ENCODE measurements around the gene ZDHHC11. TPM values are rescaled to one million over a fixed set of nuclear protein-coding genes. Genes with fewer than 3 reads are reported as not detected.
"Not testable (repeated sequence)": the region's sequence is repeated elsewhere in the genome, so short reads cannot be mapped to it uniquely, and the experiment has no call there.

The ZDHHC11 gene
- total RNA-seq, 1 experiment from 2014 or later = 26.0 TPM

GRCh38 chr5:775961-776861, 74.6 kb downstream of the ZDHHC11 start:
- H3K27ac ChIP-seq (ENCODE audit: low read length) = no peak overlapping the region
- no peaks in the 10 kb centered on the region for H3K9me3 ChIP-seq (ENCODE audit: low read length)
- ChIA-PET POLR2A (ENCODE audit: unreplicated experiment) (no interaction called here), CTCF (no interaction called here)
- H3K4me2 ChIP-seq (ENCODE audit: low read length) = no peak overlapping the region
- no peaks in the 10 kb centered on the region for H3K79me2 ChIP-seq (ENCODE audit: low read length)
- TF ChIP-seq, protein P1, sequence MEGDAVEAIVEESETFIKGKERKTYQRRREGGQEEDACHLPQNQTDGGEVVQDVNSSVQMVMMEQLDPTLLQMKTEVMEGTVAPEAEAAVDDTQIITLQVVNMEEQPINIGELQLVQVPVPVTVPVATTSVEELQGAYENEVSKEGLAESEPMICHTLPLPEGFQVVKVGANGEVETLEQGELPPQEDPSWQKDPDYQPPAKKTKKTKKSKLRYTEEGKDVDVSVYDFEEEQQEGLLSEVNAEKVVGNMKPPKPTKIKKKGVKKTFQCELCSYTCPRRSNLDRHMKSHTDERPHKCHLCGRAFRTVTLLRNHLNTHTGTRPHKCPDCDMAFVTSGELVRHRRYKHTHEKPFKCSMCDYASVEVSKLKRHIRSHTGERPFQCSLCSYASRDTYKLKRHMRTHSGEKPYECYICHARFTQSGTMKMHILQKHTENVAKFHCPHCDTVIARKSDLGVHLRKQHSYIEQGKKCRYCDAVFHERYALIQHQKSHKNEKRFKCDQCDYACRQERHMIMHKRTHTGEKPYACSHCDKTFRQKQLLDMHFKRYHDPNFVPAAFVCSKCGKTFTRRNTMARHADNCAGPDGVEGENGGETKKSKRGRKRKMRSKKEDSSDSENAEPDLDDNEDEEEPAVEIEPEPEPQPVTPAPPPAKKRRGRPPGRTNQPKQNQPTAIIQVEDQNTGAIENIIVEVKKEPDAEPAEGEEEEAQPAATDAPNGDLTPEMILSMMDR (conservative IDR thresholded peaks at IDR 0.05; ENCODE audit: low read depth, low read length) = no peak
- no peak for TF ChIP-seq EZH2 (IDR thresholded peaks at IDR 0.05; ENCODE audit: low read length, unreplicated experiment)
- no peaks in the 10 kb centered on the region for H4K20me1 ChIP-seq (ENCODE audit: low read length)
- no peaks in the 10 kb centered on the region for H3F3A ChIP-seq (ENCODE audit: low read length, unreplicated experiment)
- ATAC-seq (no peak), DNase-seq (no peak)
- intact Hi-C loops (cut with micrococcal nuclease) = no loop called here
- no peaks in the 10 kb centered on the region for H3K4me1 ChIP-seq (ENCODE audit: insufficient read depth, low read length)
- H3K9me2 ChIP-seq (replicated peaks; ENCODE audit: low read length) = no peaks in the 10 kb centered on the region
- H3K27me3 ChIP-seq (ENCODE audit: low read length) = no peaks in the 10 kb centered on the region
- H2AFZ ChIP-seq (ENCODE audit: low read length) = no peak overlapping the region
- no peak overlapping the region for H3K4me3 ChIP-seq (ENCODE audit: low read length)
- BruUV-seq (replicated peaks) = no TSS peak
- no peaks in the 10 kb centered on the region for H3K36me3 ChIP-seq (ENCODE audit: low read depth, low read length)
- H3K9ac ChIP-seq (ENCODE audit: low read length) = no peak overlapping the region

- H3K27me3 ChIP-seq (ENCODE audit: low read length); H3K79me2 ChIP-seq (ENCODE audit: low read length); H3K4me2 ChIP-seq (ENCODE audit: low read length); H3K9ac ChIP-seq (ENCODE audit: low read length); H3K9me2 ChIP-seq (replicated peaks; ENCODE audit: low read length); DNase-seq; H3K27ac ChIP-seq (ENCODE audit: low read length); ATAC-seq; H3F3A ChIP-seq (ENCODE audit: low read length, unreplicated experiment); intact Hi-C loops (cut with micrococcal nuclease); H4K20me1 ChIP-seq (ENCODE audit: low read length); H3K36me3 ChIP-seq (ENCODE audit: low read depth, low read length); H3K9me3 ChIP-seq (ENCODE audit: low read length); H3K4me3 ChIP-seq (ENCODE audit: low read length); CTCF ChIA-PET; BruUV-seq (replicated peaks); H3K4me1 ChIP-seq (ENCODE audit: insufficient read depth, low read length); POLR2A ChIA-PET (ENCODE audit: unreplicated experiment); H2AFZ ChIP-seq (ENCODE audit: low read length): not testable (repeated sequence)
Measured at GRCh38 chr5:775595-775960, 75.2 kb downstream of the ZDHHC11 start.

DNA sequence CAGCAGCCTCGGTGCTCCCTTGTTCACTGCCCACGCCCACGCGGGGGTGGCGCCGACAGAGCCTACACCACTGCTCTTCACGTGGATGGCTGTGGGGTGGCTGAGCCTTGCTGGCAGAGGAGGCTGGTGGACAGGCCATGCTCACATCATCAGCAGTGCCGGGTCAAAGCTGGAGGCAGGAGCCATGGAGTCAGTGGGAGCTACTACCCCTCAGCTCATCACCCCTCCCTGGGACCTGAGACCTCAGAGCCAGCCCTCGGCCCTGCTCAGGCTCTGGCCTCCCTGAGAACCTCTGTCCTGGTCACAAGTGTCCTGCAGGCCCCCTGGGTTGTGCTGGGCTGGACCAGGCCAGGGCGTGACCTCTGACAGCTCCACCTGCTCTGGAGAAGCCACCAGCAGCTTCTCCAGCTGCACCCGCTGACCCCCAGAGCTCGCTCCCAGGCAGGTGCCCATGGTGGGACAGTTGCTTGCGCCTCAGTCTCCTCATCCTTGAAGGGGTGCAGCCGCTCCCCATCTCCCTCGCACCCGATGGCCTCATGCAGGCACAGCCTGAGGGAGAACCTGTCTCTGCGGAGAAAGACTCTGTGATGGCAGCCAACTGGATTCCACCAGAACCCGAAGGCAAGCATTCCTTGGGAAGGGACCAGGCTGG, 75.8 kb downstream of the ZDHHC11 start:
- H3K4me3 ChIP-seq (ENCODE audit: low read length); H2AFZ ChIP-seq (ENCODE audit: low read length); H3K36me3 ChIP-seq (ENCODE audit: low read depth, low read length); intact Hi-C loops (cut with micrococcal nuclease); H3K27me3 ChIP-seq (ENCODE audit: low read length); H4K20me1 ChIP-seq (ENCODE audit: low read length); BruUV-seq (replicated peaks); H3K9ac ChIP-seq (ENCODE audit: low read length); H3K4me2 ChIP-seq (ENCODE audit: low read length); DNase-seq; ATAC-seq; H3K27ac ChIP-seq (ENCODE audit: low read length); H3K9me3 ChIP-seq (ENCODE audit: low read length); H3K79me2 ChIP-seq (ENCODE audit: low read length); CTCF ChIA-PET; H3K4me1 ChIP-seq (ENCODE audit: insufficient read depth, low read length); POLR2A ChIA-PET (ENCODE audit: unreplicated experiment); H3F3A ChIP-seq (ENCODE audit: low read length, unreplicated experiment); H3K9me2 ChIP-seq (replicated peaks; ENCODE audit: low read length): not testable (repeated sequence)

- H3K4me2 ChIP-seq (ENCODE audit: low read length); H3K4me3 ChIP-seq (ENCODE audit: low read length); H2AFZ ChIP-seq (ENCODE audit: low read length); POLR2A ChIA-PET (ENCODE audit: unreplicated experiment); H3K9me3 ChIP-seq (ENCODE audit: low read length); ATAC-seq; H3K27me3 ChIP-seq (ENCODE audit: low read length); H4K20me1 ChIP-seq (ENCODE audit: low read length); H3K9me2 ChIP-seq (replicated peaks; ENCODE audit: low read length); H3F3A ChIP-seq (ENCODE audit: low read length, unreplicated experiment); H3K79me2 ChIP-seq (ENCODE audit: low read length); BruUV-seq (replicated peaks); DNase-seq; H3K9ac ChIP-seq (ENCODE audit: low read length); H3K36me3 ChIP-seq (ENCODE audit: low read depth, low read length); CTCF ChIA-PET; H3K4me1 ChIP-seq (ENCODE audit: insufficient read depth, low read length); intact Hi-C loops (cut with micrococcal nuclease); H3K27ac ChIP-seq (ENCODE audit: low read length): not testable (repeated sequence)
Measured at GRCh38 chr5:774304-774703, 76.5 kb downstream of the ZDHHC11 start.
